DMS79 treated with DMSO at 0.1 percent for 48 hours (cell line): Measurements from ENCODE around the gene INTS4.
"Not testable (repeated sequence)": the region's sequence is repeated elsewhere in the genome, so short reads cannot be mapped to it uniquely, and the experiment has no call there.

Experiments
- DNase-seq: peaks from one replicate; lab custom pipeline; 2025; lab: John Stamatoyannopoulos, UW

INTS4 gene

GRCh38 chr11:77878247-77878646, 116.2 kb downstream of the INTS4 start:
- not testable (repeated sequence) for DNase-seq

DNA sequence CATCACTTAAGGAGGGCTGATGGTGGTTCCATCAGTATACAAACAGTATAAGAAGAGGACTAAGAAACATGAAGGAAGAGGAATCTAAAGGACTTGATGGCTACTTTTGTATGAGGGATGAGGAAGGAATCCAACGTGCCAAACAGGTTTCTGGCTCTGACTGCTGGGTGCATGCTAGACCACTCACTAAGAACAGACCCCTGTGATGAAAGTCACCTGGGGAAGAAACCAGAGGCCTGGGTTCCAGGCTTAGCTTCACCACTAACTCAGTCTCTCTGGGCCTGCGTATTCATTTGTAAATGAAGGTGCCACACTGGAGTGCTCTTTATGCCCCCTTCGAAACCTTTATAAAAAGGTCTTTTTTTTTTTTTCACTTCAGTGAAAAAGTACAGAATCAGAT, 118.4 kb downstream of the INTS4 start:
- no peak for DNase-seq

DNA sequence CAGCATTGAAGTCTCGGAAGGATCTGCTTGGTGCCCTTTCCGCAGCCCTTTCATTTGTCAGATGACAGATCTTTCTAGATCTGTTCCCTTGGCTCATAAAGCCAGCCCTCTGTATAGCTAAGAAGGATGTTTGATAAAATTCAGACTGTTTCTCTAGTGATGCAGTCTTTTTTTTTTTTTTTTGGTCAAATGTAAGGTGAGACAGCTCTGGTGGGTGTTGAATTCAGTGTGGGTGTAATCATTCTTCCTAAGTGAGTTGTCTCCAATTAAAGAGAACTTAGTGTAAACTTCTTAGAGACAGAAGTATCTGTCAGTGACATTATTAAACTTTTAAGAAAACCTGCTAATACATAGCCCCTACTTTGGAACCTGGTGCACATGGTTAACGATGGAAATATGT, 120.3 kb downstream of the INTS4 start:
- no peak for DNase-seq

GRCh38 chr11:77873345-77873744, 121.1 kb downstream of the INTS4 start:
- DNase-seq = no peak

GRCh38 chr11:77871855-77872254, 122.6 kb downstream of the INTS4 start:
- no peak for DNase-seq

- DNase-seq = no peak
Observed at GRCh38 chr11:77868744-77869143, 125.7 kb downstream of the INTS4 start.

DNA sequence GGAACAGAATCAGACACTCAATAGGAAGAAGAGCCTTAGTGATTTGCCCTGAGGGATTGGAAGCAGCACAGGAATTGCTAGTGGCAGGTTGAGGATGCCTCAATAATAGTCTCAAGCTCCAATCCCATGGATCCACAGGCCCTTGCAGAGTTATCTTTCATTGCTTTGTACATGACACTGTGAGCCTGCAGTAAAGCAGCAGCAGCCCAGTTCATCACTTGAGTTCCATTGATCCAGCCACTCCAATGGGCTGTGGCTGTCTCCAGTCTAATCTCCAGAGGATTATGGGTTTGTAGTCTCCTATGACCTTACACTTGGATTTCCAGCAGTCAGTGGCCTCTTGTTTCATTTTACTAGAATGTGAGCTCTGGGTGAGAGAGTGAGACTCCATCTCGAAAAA, 128.1 kb downstream of the INTS4 start:
- no peak for DNase-seq

DNA sequence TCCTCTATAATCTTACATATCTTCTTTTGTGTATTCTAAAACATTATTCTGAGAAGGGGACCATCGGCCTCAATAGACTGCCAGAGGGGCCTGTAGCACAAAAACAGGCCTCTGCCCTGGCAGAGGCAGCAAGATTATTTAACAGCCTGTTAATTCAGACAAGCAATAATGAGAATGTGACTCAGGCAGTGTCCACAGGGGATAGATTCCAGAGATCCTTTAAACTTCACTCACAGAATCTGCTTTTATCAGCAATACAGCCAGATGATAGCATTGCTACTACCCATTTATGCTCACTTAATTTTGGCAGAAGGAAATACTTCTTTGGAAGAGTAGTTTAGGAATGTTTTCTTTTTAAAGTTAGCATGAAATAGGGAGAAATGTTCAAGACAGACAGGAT, 128.7 kb downstream of the INTS4 start:
- no peak for DNase-seq

- not testable (repeated sequence) for DNase-seq
Observed at GRCh38 chr11:77861444-77861843, 133.0 kb downstream of the INTS4 start.

- DNase-seq = not testable (repeated sequence)
Observed at GRCh38 chr11:77857906-77858457, 136.5 kb downstream of the INTS4 start.

GRCh38 chr11:77854838-77855237, 139.6 kb downstream of the INTS4 start:
- no peak for DNase-seq

- no peak for DNase-seq
Observed at GRCh38 chr11:77851503-77851902, 143.0 kb downstream of the INTS4 start.

- DNase-seq = not testable (repeated sequence)
Observed at GRCh38 chr11:77843700-77844099, 150.8 kb downstream of the INTS4 start.

GRCh38 chr11:77842441-77843121, 151.9 kb downstream of the INTS4 start:
- no peak for DNase-seq

GRCh38 chr11:77833302-77833701, 161.2 kb downstream of the INTS4 start:
- no peak for DNase-seq

DNA sequence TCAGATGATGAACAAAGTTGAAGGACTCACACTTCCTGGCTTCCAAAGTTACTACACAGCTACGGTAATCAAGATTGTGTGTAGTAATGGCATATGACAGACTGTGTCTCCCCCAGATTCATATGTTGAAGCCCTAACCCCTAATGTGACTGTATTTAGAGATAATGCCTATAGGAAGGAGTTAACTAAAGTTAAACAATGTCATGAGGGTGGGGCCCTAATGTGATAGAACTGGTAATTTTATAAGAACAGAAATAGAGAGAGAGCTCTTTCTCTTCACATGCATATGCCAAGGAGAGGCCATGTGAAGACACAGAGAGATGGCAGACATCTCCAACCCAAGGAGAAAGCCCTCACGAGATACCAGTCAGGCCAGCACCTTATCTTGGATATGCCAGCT, 165.5 kb downstream of the INTS4 start:
- DNase-seq = no peak
